Urinary bladder (tissue), 4 donors: ENCODE measurements around the gene SLC9A8. TPM values are rescaled to one million over a fixed set of nuclear protein-coding genes. Genes with fewer than 3 reads are reported as not detected.
"Not testable (repeated sequence)": the region's sequence is repeated elsewhere in the genome, so short reads cannot be mapped to it uniquely, and the experiment has no call there.

ENCODE experiments used
- DNase-seq: peaks from one replicate; pipeline ENCODE4 v3.0.0-alpha.2; 2015; ENCODE audit errors: extremely low spot score
- H3K27ac ChIP-seq: one replicate; pipeline ENCODE4 v1.5.1; 2013; ENCODE audit warnings: low read depth, mild to moderate bottlenecking, moderate library complexity
- H3K36me3 ChIP-seq: one replicate; pipeline ENCODE4 v1.6.1; 2013; ENCODE audit warnings: mild to moderate bottlenecking, moderate library complexity; ENCODE audit not compliant: insufficient read depth
- H3K4me1 ChIP-seq: one replicate; pipeline ENCODE4 v1.6.1; 2013; ENCODE audit warnings: mild to moderate bottlenecking, moderate library complexity; ENCODE audit not compliant: insufficient read depth
- H3K4me3 ChIP-seq: one replicate; pipeline ENCODE4 v1.5.1; 2013; ENCODE audit warnings: low read depth, low read length
- WGBS: extraction: QIAGEN DNeasy Blood & Tissue Kit; methylation state at CpG from one replicate; pipeline ENCODE4 v1.1.7; 2013; 5-methylcytosine and 5-hydroxymethylcytosine counted together
- polyA plus RNA-seq: library from polyadenylated mRNA; stranded (reverse); fragments of 200-250 nt; gene quantifications from one replicate; pipeline ENCODE4 v1.2.3, GENCODE V29; 2013
- total RNA-seq: library from RNA; depleted of rRNA; stranded (reverse); fragments of >200 nt; gene quantifications from one replicate; pipeline ENCODE4 v1.2.3, GENCODE V29; 2014
- donor health status: healthy with polysubstance abuse.
- donor health status: healthy.

SLC9A8 gene
- 7.6 TPM for total RNA-seq
- 9.7 TPM for polyA plus RNA-seq

DNA sequence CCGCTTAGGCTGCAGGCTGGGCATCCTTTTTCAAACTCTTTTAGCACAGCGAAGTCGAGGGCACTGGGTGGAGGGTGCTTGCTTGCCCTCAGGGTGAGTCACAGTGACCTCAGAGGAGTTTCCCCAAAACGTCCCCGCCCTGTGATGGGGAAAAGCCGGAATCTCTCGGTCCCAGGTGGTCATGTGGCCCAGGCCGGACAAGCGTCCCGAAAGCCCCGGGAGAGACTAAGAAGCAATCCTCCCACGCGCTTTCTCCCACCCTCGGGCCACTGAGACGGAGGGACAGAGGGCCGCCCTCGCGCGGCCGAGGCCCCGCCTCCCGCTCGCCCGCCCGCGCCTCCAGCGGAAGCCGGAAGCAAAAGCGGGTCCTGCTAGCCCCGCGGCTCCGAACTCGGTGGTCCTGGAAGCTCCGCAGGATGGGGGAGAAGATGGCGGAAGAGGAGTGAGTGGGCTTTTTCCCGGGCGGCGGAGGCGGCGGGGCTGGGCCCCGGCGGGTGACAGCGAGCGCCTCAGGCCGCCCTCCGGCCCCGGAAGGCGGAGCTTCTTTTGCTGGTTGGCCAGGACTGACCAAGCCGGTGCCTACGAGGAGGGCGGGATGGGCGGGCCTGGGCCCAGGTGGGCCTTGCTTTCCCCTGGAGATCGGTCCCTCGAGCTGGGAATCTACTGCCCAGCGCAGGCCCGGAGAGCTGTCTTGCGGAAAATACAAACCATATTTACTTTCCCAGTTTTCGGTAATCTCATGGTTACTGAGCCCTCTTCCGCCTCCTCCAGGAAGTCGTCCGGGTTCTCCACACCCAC, at the start of gene SLC9A8:
Gene SLC9A8 (plus strand): TSS at position 322 of the 798 bp plus-strand sequence. CDS start 95 bp downstream, at position 417.
- H3K4me3 ChIP-seq, result peak within 1 kb of the TSS; percentile 87
- peak; percentile 75 for DNase-seq
- peaks cover 5% of the 10 kb centered on the region for H3K36me3 ChIP-seq
- H3K4me1 ChIP-seq, result peaks cover 2% of the 10 kb centered on the region
- peak within 1 kb of the TSS; percentile 94 for H3K27ac ChIP-seq
- WGBS, result under 1% methylated on average over 59 of the region's 61 CpGs

GRCh38 chr20:49762940-49763766, 49.5 kb upstream of the SLC9A8 start:
- DNase-seq, result no peak
- peaks cover 2% of the 10 kb centered on the region for H3K4me1 ChIP-seq
- H3K36me3 ChIP-seq, result no peaks in the 10 kb centered on the region
- H3K27ac ChIP-seq, result no peak overlapping the region
- H3K4me3 ChIP-seq, result no peak overlapping the region
- WGBS, result 86% methylated on average over 12 of the region's 12 CpGs

- WGBS, result 92% methylated on average over 5 of the region's 5 CpGs
- Histone ChIP-seq H3K36me3 (no peaks in the 10 kb centered on the region), H3K4me3 (no peak overlapping the region), H3K27ac (no peak overlapping the region), H3K4me1 (peaks cover 2% of the 10 kb centered on the region)
- DNase-seq, result no peak
Observed at GRCh38 chr20:49765413-49765736, 47.3 kb upstream of the SLC9A8 start.

- Histone ChIP-seq H3K4me3 (no peak overlapping the region), H3K4me1 (peaks cover 2% of the 10 kb centered on the region), H3K27ac (no peak overlapping the region), H3K36me3 (no peaks in the 10 kb centered on the region)
- no peak for DNase-seq
- WGBS, result 93% methylated on average over 2 of the region's 2 CpGs
Observed at GRCh38 chr20:49765846-49766541, 46.6 kb upstream of the SLC9A8 start.

DNA sequence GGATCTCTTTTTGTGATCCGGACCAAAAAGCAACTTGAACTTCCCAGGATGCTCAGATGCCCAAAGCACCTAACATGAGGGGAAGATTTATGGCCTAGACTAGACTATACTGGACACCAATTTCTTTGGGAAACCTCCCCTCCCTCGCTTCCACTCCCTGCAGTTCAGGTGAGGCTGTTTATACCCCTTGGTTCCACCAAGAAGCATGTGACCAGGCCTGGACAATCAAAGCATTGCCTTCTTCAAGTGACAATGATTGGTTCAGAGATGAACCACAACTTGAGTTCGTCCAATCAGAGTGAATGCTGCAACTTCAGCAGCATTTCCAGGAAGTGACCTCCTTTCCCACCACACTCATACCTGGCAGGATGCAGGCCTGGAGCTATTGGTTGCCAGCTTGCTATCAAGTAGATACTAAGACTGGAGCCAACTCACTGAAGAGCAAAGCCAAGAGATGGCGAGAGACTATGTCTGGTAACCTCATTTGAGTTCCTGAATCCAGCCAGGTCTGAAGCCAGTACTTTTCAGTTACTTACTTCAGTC, 45.6 kb upstream of the SLC9A8 start:
- WGBS, result 95% methylated on average over 4 of the region's 4 CpGs
- no peak for DNase-seq
- H3K36me3 ChIP-seq, result no peaks in the 10 kb centered on the region
- no peak overlapping the region for H3K4me3 ChIP-seq
- peaks cover 2% of the 10 kb centered on the region for H3K4me1 ChIP-seq
- no peak overlapping the region for H3K27ac ChIP-seq

DNA sequence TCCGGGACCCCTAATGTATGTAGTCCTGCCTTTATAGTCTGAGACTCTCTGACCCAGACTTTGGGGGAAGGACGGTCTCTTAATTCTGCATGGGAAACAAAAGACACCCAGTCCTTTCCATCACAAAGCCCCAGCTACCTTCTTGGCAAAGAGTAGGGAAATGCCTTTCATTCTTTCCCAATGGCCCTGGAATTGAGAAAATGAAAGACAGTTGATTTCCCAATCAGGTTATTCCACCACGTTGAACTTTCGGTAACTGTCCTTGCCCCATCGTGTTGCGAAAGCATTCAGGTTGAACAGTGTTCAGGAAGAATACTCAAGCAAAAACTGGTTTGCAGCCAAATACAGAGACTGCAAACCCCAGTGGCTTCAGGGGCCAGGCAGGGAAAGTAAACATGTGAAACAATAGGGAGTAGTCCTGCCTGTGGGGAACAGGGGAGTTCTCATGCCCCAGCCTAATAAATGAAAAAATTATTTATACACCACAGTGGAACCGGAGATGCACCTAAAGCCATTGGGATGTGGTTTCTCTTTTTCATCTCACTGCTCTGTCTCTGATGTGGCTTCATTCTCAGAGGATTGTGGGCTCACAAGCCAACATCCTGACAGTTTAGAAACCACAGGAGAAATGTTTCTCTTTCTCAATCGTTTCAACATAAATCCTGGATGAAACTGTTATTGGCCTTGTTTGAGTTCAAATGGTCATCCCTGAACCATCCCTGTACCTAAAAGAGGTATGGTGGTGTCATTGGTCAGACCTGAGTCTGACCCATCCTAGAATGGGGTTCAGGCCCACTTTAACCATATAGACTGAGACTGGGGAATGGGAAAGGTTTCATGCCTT, 44.2 kb upstream of the SLC9A8 start:
- DNase-seq, result peak; percentile 64
- Histone ChIP-seq H3K36me3 (no peaks in the 10 kb centered on the region), H3K27ac (peak overlapping the region; percentile 85), H3K4me3 (no peak overlapping the region), H3K4me1 (peaks cover 2% of the 10 kb centered on the region)
- WGBS, result 34% methylated on average over 8 of the region's 8 CpGs

DNA sequence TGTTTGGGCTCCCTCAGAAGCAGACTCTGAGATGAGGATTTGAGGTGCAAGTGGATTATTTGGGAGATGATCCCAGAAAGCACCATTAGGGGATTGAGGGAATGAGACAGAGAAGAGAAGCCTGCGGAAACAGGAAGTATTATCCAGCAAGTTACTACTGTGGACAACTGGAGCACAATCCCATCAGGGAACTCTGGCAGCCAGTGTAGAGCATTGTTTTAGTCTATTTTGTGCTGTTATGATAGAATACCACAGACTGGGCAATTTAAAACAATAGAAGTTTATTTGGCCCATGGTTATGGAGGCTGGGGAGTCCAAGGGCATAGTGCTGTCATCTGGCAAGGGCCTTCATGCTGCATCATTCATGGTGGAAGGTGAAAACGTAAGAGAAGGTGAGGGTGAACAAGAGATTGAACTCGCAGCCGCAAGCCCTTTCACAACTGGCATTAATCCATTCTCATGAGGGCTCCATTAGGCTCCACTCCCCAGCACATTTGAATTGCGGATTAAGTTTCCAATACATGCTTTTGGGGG, 43.5 kb upstream of the SLC9A8 start:
- no peak for DNase-seq
- no peak overlapping the region for H3K4me3 ChIP-seq
- H3K27ac ChIP-seq, result peak overlapping the region; percentile 85
- H3K36me3 ChIP-seq, result no peaks in the 10 kb centered on the region
- 95% methylated on average over 5 of the region's 5 CpGs for WGBS
- peaks cover 2% of the 10 kb centered on the region for H3K4me1 ChIP-seq

DNA sequence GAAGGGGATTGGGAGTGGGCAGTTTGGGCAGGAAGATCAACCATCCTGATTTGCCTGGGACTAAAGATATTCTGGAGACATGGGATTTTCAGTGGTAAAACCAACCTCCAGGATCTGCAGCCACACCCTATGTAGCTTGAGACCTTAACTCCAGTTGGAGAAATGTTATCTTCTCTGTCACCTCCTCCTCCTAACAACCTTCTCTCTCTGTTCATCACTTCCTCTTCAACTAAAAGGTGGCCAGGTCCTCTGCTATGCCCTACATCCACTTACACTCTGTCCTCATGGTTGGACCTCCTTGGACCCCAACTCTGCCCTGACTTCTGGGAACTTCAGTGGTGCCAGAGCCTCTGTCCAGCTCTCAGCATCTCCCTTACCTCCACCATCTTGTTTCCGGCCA, 42.0 kb upstream of the SLC9A8 start:
- Histone ChIP-seq H3K27ac (no peak overlapping the region), H3K36me3 (no peaks in the 10 kb centered on the region), H3K4me3 (no peak overlapping the region), H3K4me1 (peaks cover 2% of the 10 kb centered on the region)
- DNase-seq, result no peak
- 100% methylated on average over 1 of the region's 1 CpG for WGBS

DNA sequence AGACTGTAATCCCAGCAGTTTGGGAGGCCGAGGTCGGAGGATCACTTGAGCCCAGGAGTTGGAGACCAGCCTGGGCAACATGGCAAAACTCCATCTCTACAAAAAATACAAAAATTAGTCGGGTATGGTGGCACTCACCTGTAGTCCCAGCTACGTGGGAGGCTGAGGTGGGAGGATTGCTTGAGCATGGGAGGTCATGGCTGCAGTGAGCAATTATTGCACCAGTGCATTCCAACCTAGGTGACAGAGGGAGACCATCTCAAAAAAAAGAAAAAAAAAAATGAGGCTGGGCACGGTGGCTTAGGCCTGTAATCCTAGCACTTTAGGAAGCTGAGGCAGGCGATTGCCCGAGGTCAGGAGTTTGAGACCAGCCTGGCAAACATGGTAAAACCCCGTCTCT, 38.4 kb upstream of the SLC9A8 start:
- H3K4me3 ChIP-seq, H3K36me3 ChIP-seq, H3K27ac ChIP-seq, H3K4me1 ChIP-seq, DNase-seq: not testable (repeated sequence)
- 95% methylated on average over 8 of the region's 8 CpGs for WGBS

GRCh38 chr20:49775229-49775693, 37.4 kb upstream of the SLC9A8 start:
- H3K4me3 ChIP-seq, result no peak overlapping the region
- no peak for DNase-seq

GRCh38 chr20:49779972-49780371, 32.7 kb upstream of the SLC9A8 start:
- Histone ChIP-seq H3K36me3 (no peaks in the 10 kb centered on the region), H3K4me1 (no peaks in the 10 kb centered on the region), H3K27ac (no peak overlapping the region), H3K4me3 (no peak overlapping the region)
- DNase-seq, result no peak
- 96% methylated on average over 1 of the region's 1 CpG for WGBS

More at GRCh38 chr20:49775229-49775693, 37.4 kb upstream of the SLC9A8 start:
- Histone ChIP-seq H3K27ac (peak overlapping the region; percentile 53), H3K36me3 (no peaks in the 10 kb centered on the region), H3K4me1 (no peaks in the 10 kb centered on the region)
- 57% methylated on average over 5 of the region's 5 CpGs for whole genome bisulfite sequencing

DNA sequence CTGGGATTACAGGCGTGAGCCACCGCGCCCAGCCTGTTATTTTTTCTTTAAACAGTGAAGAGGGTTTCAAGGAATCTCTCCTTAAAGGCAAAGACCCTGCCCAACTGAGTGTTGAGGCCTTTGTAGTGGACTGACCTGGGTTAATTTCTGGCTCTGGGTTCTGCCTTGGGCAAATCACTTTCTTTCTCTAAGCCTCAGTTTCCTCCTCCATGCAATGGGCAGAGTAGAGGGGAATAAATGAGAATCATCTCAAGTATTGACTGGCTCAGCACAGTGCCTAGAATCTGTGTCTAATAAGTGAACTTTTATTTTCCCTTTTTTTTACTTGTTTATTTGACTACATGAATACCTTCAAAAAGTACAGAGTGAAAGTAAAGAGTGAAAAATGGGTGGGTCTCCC, 31.0 kb upstream of the SLC9A8 start:
- WGBS, result 90% methylated on average over 3 of the region's 3 CpGs
- Histone ChIP-seq H3K4me3 (no peak overlapping the region), H3K36me3 (no peaks in the 10 kb centered on the region), H3K4me1 (no peaks in the 10 kb centered on the region), H3K27ac (no peak overlapping the region)
- DNase-seq, result no peak
